SK-N-SH treated with all-trans-retinoic acid at 6 μM for 48 hours (cell line): ENCODE results near the gene CPHXL2.

Experiments
- ARNTL ChIP-seq: fragments of 450-650 bp; formaldehyde crosslinking; IDR thresholded peaks from 2 replicates; pipeline ENCODE4 v1.5.0; 2020; ENCODE audit warnings: low read depth, mild to moderate bottlenecking, moderate library complexity, borderline replicate concordance
- CSDC2 ChIP-seq: fragments of 250-450 bp; sonication (Bioruptor Pico); IDR thresholded peaks from 2 replicates; pipeline ENCODE4 v1.5.0; 2020; ENCODE audit warnings: mild to moderate bottlenecking, moderate library complexity
- CSRNP3 ChIP-seq: fragments of 250-450 bp; sonication (Bioruptor Pico); IDR thresholded peaks from 2 replicates; pipeline ENCODE4 v1.5.1; 2021; ENCODE audit warnings: mild to moderate bottlenecking, moderate library complexity
- ESRRG ChIP-seq: fragments of 250-450 bp; sonication (Bioruptor Pico); IDR thresholded peaks from 2 replicates; pipeline ENCODE4 v1.6.1; 2021; ENCODE audit warnings: mild to moderate bottlenecking
- PPARA ChIP-seq: fragments of 250-450 bp; sonication (Bioruptor Pico); IDR thresholded peaks from 2 replicates; pipeline ENCODE4 v1.5.0; 2020; ENCODE audit warnings: mild to moderate bottlenecking, borderline replicate concordance
- RARB ChIP-seq: fragments of 250-450 bp; sonication (Bioruptor Pico); IDR thresholded peaks from 2 replicates; pipeline ENCODE4 v1.8.0; 2021; ENCODE audit warnings: mild to moderate bottlenecking, moderate library complexity
- TOX ChIP-seq: fragments of 250-450 bp; sonication (Bioruptor Pico); IDR thresholded peaks from 2 replicates; pipeline ENCODE4 v1.8.0; 2021; ENCODE audit warnings: mild to moderate bottlenecking, moderate library complexity, borderline replicate concordance
- TSHZ2 ChIP-seq: fragments of 250-450 bp; sonication (Bioruptor Pico); IDR thresholded peaks from 2 replicates; pipeline ENCODE4 v1.5.0; 2020; ENCODE audit warnings: mild to moderate bottlenecking, moderate library complexity
- ZFP3 ChIP-seq: fragments of 250-450 bp; sonication (Bioruptor Pico); IDR thresholded peaks from 2 replicates; pipeline ENCODE4 v1.5.0; 2020; ENCODE audit warnings: mild to moderate bottlenecking, moderate library complexity
- ZFP30 ChIP-seq: fragments of 450-650 bp; formaldehyde crosslinking; IDR thresholded peaks from 2 replicates; pipeline ENCODE4 v1.5.0; 2022; ENCODE audit warnings: mild to moderate bottlenecking, moderate library complexity
- ZNF565 ChIP-seq: fragments of 450-650 bp; formaldehyde crosslinking; conservative IDR thresholded peaks from 2 replicates; pipeline ENCODE4 v1.5.0; 2020; ENCODE audit warnings: low read depth, mild to moderate bottlenecking, moderate library complexity
- ZNF8 ChIP-seq: fragments of 450-650 bp; formaldehyde crosslinking; IDR thresholded peaks from 2 replicates; pipeline ENCODE4 v1.5.0; 2020; ENCODE audit warnings: mild to moderate bottlenecking, moderate library complexity
- TF ChIP-seq, protein P1 (sequence below): fragments of 250-450 bp; sonication (Bioruptor Pico); IDR thresholded peaks from 2 replicates; pipeline ENCODE4 v1.5.1; 2020; ENCODE audit warnings: low read depth, mild to moderate bottlenecking, moderate library complexity
- TF ChIP-seq, protein P2 (sequence below): fragments of 250-450 bp; sonication (Bioruptor Pico); IDR thresholded peaks from 2 replicates; pipeline ENCODE4 v1.8.0; 2020; ENCODE audit warnings: mild to moderate bottlenecking, moderate library complexity, borderline replicate concordance

DNA sequence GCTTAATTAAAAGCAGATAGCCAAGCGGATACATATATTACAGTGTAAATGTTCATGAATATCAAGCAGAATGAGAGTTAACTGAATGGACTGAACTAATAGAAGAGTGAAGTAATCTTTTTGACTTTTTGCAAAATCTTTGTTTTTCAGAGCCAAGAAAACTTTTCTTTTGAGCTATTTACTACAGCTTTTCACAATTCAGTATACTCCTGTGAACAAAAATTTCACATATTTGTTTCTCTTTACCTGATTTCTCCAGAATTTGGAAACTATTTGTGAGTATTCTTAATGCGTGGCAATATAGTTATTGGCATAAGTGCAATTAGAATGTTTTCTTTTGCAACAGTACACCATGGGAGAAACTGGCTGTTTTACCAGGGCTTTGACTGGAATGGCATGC, 33.5 kb upstream of the CPHXL2 start:
- no peak for TF ChIP-seq CSRNP3 (CRISPR knock-in tag)
- no peak for TF ChIP-seq RARB (CRISPR knock-in tag)
- TF ChIP-seq, protein P1, sequence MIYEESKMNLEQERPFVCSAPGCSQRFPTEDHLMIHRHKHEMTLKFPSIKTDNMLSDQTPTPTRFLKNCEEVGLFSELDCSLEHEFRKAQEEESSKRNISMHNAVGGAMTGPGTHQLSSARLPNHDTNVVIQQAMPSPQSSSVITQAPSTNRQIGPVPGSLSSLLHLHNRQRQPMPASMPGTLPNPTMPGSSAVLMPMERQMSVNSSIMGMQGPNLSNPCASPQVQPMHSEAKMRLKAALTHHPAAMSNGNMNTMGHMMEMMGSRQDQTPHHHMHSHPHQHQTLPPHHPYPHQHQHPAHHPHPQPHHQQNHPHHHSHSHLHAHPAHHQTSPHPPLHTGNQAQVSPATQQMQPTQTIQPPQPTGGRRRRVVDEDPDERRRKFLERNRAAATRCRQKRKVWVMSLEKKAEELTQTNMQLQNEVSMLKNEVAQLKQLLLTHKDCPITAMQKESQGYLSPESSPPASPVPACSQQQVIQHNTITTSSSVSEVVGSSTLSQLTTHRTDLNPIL: no peak
- TF ChIP-seq ZFP3 (CRISPR knock-in tag): no peak
- TF ChIP-seq ESRRG (CRISPR knock-in tag): no peak
- TF ChIP-seq ZFP30 (CRISPR knock-in tag): no peak
- no peak for TF ChIP-seq PPARA (CRISPR knock-in tag)
- no peak for TF ChIP-seq CSDC2 (CRISPR knock-in tag)
- TF ChIP-seq ZNF565 (CRISPR knock-in tag): no peak
- no peak for TF ChIP-seq ARNTL
- TF ChIP-seq TOX: no peak
- no peak for TF ChIP-seq ZNF8 (CRISPR knock-in tag)
- TF ChIP-seq, protein P2, sequence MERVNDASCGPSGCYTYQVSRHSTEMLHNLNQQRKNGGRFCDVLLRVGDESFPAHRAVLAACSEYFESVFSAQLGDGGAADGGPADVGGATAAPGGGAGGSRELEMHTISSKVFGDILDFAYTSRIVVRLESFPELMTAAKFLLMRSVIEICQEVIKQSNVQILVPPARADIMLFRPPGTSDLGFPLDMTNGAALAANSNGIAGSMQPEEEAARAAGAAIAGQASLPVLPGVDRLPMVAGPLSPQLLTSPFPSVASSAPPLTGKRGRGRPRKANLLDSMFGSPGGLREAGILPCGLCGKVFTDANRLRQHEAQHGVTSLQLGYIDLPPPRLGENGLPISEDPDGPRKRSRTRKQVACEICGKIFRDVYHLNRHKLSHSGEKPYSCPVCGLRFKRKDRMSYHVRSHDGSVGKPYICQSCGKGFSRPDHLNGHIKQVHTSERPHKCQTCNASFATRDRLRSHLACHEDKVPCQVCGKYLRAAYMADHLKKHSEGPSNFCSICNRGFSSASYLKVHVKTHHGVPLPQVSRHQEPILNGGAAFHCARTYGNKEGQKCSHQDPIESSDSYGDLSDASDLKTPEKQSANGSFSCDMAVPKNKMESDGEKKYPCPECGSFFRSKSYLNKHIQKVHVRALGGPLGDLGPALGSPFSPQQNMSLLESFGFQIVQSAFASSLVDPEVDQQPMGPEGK (CRISPR knock-in tag): no peak
- TF ChIP-seq TSHZ2: no peak
